Adrenal gland (tissue), 12 donors: ENCODE measurements around the gene PPP2R3C. TPM values are rescaled to one million over a fixed set of nuclear protein-coding genes. Genes with fewer than 3 reads are reported as not detected.

Experiments used
- DNase-seq, 7 donors: peaks; one replicate each; pipeline ENCODE4 v3.0.0-alpha.2; 2019 to 2020
- H3K27ac ChIP-seq, 5 donors: fragments of 200-600 bp; sonication (generic) in 4 of 5; 1 replicate in 3 of 5; 2 replicates in 2 of 5; pipeline versions ENCODE4 v1.5.1 to v1.8.0; 2016 to 2020; ENCODE audit warnings: mild to moderate bottlenecking in 1 of 5
- H3K27me3 ChIP-seq: fragments of 200-600 bp; 2 replicates; pipeline ENCODE4 v1.8.0; 2021
- H3K36me3 ChIP-seq, 2 donors: fragments of 200-600 bp; replicated peaks in 1 of 2; 1 replicate in 1 of 2; 2 replicates in 1 of 2; pipeline versions ENCODE4 v1.5.1 to v1.8.0; 2018 to 2022
- H3K4me1 ChIP-seq, 2 donors: fragments of 200-600 bp; replicated peaks in 1 of 2; 1 replicate in 1 of 2; 2 replicates in 1 of 2; pipeline versions ENCODE4 v1.5.1 to v1.8.0; 2018 to 2021
- H3K4me3 ChIP-seq, 4 donors: fragments of 200-600 bp; sonication (generic) in 3 of 4; one replicate each; pipeline ENCODE4 v1.5.1; 2016 to 2018
- H3K9me3 ChIP-seq, 3 donors: fragments of 200-600 bp; sonication (generic) in 1 of 3; replicated peaks in 1 of 3; 1 replicate in 2 of 3; 2 replicates in 1 of 3; pipeline versions ENCODE4 v1.5.1 to v1.8.0; 2016 to 2021
- CTCF ChIP-seq, 6 experiments: fragments of 450-650 bp in 4 of 6; fragments of 200-600 bp in 2 of 6; sonication (generic) in 1 of 6; IDR thresholded peaks; 1 replicate in 5 of 6; 2 replicates in 1 of 6; pipeline versions ENCODE4 v1.5.1 to v1.8.0; 2016 to 2021; ENCODE audit warnings: antibody characterized with exemption in 6 of 6, mild to moderate bottlenecking in 2 of 6, moderate library complexity in 1 of 6
- POLR2A ChIP-seq, 2 donors: fragments of 450-650 bp; IDR thresholded peaks; one replicate each; pipeline ENCODE4 v1.6.1; 2017; ENCODE audit warnings: antibody characterized with exemption in 2 of 2, mild to moderate bottlenecking in 2 of 2, moderate library complexity in 1 of 2
- WGBS, 4 donors: extraction: QIAGEN DNeasy Blood & Tissue Kit in 2 of 4; methylation state at CpG; one replicate each; pipeline versions ENCODE4 v1.1.5 to v1.1.7; 2013 to 2017; 5-methylcytosine and 5-hydroxymethylcytosine counted together
- intact Hi-C, 2 donors: fragments of 100-400 bp; cut with DNase I; formaldehyde crosslinking; loops; one replicate each; pipeline versions ENCODE4 v1.14.1 to v1.15.0; 2022 to 2023
- polyA plus RNA-seq, 3 donors: library from polyadenylated mRNA; stranded (reverse); fragments of 200-250 nt in 2 of 3; fragments of 350-450 nt in 1 of 3; fragmentation: Illumina TruSeq in 1 of 3; extraction: RNeasy Lipid Tissue Mini Kit (QIAGEN cat#74804) in 1 of 3; gene quantifications; one replicate each; pipeline ENCODE4 v1.2.3, GENCODE V29; 2013 to 2014
- total RNA-seq, 9 donors: library from RNA; depleted of rRNA in 4 of 9; stranded (reverse); fragments of >200 nt in 4 of 9; fragments of 120-200 nt in 1 of 9; fragmentation: NEBNext Ultra II Directional in 1 of 9; extraction: Animal tissue kit (Norgen Biotek cat#: 25700) in 1 of 9; gene quantifications; one replicate each; pipeline versions ENCODE4 v1.1.0 to v1.2.4, GENCODE V29; 2013 to 2023
- donor health status: healthy with polysubstance abuse.
- donor health status: Bipolar disorder and iron deficiency.
- donor health status: DM: yes; HTN: yes; CAD: no.
- donor health status: DM: no; HTN: no; CAD: no.
- donor health status: DM: no; HTN: no; CAD: no.
- donor health status: DM: yes; HTN: yes; CAD: no.

Gene PPP2R3C
- total and polyA plus RNA-seq, 12 donors = 14.4 to 70.5 (median 31.5) TPM

- Histone ChIP-seq H3K27me3 (no peaks in the 10 kb centered on the region), H3K4me1 (peaks cover 0 to 4% of the 10 kb centered on the region in 2 donors), H3K4me3 (no peak overlapping the region), H3K36me3 (peaks cover 0 to 3% of the 10 kb centered on the region in 2 donors), H3K27ac (no peak overlapping the region), H3K9me3 (no peaks in the 10 kb centered on the region)
- DNase-seq = no peak
- TF ChIP-seq CTCF (IDR thresholded peaks at IDR 0.05) = peak in 4 of 6 experiments; percentile 57 to 79 (median 64)
- TF ChIP-seq POLR2A (IDR thresholded peaks at IDR 0.05) = no peak
- WGBS, 4 donors = 92 to 97% (median 96%) methylated on average over 2 of the region's 2 CpGs; no CpG with 5 or more reads in 1 of the 4 donors
- intact Hi-C loops = loop anchor here in 1 of 2 donors (5.0 kb wide), 1 partner anchor 271 kb away; no protein-coding TSS in a partner anchor
These were observed 19.2 kb upstream of the PPP2R3C start for GRCh38 chr14:35140718-35141581.

- TF ChIP-seq CTCF (IDR thresholded peaks at IDR 0.05) = no peak
- no peak for TF ChIP-seq POLR2A (IDR thresholded peaks at IDR 0.05)
- Histone ChIP-seq H3K4me1 (peaks cover 0 to 4% of the 10 kb centered on the region in 2 donors), H3K9me3 (no peaks in the 10 kb centered on the region), H3K4me3 (no peak overlapping the region), H3K27me3 (no peaks in the 10 kb centered on the region), H3K36me3 (peaks cover 0 to 3% of the 10 kb centered on the region in 2 donors), H3K27ac (no peak overlapping the region)
- 90 to 100% (median 91%) methylated on average over 5 of the region's 5 CpGs; no CpG with 5 or more reads in 1 of the 4 donors for WGBS, 4 donors
- DNase-seq = no peak
- intact Hi-C loops = loop anchor here in 1 of 2 donors (5.0 kb wide), 1 partner anchor 274 kb away; no protein-coding TSS in a partner anchor
These were observed 16.8 kb upstream of the PPP2R3C start for GRCh38 chr14:35138585-35138984.

DNA sequence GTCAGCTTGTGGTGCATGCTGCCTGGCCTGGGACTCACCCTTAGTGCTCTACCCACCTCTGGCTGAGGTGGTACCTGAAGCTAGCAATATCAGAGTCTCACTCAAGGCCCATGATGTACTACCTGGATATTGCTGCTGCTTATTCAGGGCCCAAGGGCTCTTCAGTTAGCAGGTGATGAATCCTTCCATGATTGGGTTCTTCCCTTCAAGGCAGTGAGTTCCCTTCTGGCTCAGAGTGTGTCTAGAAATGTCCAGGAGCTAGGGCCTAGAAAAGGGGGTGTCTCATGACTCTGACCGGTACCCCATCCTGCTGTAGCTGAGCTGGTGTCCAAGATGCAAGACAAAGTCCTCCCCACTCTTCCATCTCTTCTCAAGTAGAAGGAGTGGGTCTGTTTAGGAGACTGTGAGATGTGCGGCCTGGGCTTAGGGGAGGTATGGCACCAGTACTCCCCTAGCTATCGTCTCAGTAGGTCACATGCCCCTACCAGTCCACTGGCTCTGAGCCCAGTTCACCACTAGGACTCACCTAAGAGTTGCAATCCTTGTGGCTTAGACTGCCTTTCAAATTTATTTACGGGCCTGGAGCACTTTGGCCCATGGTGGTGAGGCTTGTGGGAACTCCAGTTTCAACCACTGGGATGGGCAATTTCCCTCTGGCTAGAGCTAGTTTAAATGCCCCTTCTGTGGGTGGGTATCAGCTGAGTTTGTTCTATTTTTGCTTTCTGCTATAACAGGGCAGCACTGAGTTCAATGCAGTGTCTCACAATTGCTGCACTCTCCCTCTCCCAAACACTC, 12.7 kb upstream of the PPP2R3C start:
- H3K9me3 ChIP-seq = no peaks in the 10 kb centered on the region
- no peaks in the 10 kb centered on the region for H3K27me3 ChIP-seq
- peaks cover 0 to 3% of the 10 kb centered on the region in 2 donors for H3K36me3 ChIP-seq
- no peaks in the 10 kb centered on the region for H3K4me1 ChIP-seq
- no peak overlapping the region for H3K27ac ChIP-seq
- WGBS, 4 donors = 83 to 94% (median 92%) methylated on average over 3 to 4 of the region's 4 CpGs
- H3K4me3 ChIP-seq = no peak overlapping the region
- no peak for DNase-seq
- TF ChIP-seq POLR2A (IDR thresholded peaks at IDR 0.05) (no peak), CTCF (IDR thresholded peaks at IDR 0.05) (no peak)
- intact Hi-C loops = loop anchor here in 1 of 2 donors (5.0 kb wide), 1 partner anchor 278 kb away; no protein-coding TSS in a partner anchor
